CD4-positive, alpha-beta T cell treated with Interferon gamma for 1 hour (primary cell): ENCODE measurements around the gene EEF1AKMT3.

Source experiments
- DNase-seq: peaks from one replicate; pipeline ENCODE4 v3.0.0-alpha.2; 2020

EEF1AKMT3 gene

DNA sequence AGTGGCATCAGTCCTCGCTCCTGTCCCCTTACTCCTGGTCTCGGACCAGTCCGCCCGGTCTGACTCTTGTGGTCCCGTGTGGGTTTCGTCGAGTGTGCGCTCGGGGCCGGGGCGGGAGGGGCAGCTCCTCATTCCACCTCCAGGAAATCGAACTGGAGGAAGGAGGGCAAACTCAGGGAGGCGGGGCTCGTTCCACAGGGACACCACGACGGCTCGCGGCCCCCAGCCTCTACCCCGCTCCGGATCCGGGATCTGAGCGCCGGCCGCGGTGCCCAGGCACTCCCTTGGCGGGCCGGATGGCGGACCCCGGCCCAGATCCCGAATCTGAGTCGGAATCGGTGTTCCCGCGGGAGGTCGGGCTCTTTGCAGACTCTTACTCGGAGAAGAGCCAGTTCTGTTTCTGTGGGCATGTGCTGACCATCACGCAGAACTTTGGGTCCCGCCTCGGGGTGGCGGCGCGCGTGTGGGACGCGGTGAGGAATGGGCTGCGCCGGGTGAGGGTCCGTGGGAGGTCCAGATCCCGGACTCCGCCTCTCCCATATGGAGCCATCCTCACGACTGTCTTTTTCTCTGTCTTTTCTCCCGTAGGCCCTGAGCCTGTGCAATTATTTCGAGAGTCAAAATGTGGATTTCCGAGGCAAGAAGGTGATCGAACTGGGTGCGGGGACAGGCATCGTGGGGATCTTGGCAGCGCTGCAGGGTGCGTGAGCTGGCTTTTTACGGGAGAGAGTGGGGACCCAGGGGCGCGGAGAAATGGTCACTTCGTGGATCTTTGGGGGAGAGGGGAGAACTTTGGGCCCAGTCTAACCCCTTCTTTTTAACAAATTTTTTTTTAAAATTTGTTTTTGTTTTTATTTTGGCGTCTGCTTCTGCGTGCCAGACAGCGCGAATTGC is at the start of gene EEF1AKMT3:
EEF1AKMT3 (plus strand) TSS at position 186 of the 894 bp plus-strand sequence; CDS start at position 297, 111 bp downstream.
- DNase-seq = no peak

DNA sequence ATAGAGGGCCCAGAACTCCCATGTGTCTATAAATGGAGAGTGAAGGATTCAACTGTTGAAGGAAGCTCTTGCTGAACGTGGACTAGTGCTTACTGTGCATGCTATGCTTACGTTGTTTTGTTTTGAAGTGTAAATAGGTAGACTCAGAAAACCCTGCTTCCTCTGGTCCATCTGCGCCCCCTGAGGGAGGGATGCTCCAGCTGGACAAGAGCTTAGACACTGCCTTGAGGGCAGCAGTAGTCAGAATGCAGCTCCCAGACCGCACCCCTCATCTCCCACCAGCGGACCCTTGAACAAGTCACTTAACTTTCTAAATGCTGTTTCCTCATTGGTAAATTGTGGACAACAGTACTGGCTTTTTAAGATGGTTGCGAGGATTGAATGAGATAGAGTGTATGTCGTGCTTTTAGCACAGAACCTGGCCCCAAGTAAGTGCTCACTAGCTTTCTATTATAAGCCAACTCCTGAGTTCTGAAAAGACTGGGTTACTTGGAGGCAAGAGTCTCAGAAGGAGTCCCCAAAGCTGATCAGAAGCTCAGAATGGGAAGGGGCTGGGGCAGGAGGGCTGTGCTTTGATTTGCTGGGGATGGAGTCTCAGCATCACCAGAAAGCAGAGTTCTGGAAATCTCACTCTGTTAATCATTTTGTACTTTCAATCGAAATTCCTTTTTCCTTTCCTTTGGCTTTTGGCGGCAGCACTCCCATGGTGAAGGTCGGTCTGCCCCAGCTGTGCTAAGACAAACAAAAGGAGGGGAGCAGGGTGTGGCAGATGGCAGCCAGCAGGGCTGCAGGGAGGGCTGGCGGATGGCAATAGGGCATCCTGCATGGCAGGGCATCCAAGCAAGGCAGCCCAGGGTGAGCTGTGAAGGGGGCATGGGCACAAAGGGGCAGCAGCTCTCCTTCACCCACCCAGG is 49.4 kb upstream of the EEF1AKMT3 start:
- no peak for DNase-seq

DNA sequence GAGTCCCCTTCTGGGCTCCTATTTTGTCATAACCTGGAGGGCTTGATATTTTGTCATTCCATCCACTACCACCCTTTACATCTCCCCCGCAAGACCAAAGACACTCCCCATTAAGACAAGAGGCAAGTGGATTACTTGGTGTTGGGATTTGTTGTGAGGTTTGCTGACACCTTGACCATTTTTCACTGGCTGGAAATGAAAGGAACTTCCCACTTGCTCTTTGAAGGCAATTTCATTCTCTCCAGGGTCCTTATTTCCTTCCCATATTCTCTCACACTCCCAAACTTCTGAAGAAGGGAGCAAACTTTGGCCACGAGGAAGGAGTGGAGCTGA is 48.8 kb upstream of the EEF1AKMT3 start:
- DNase-seq = no peak

GRCh38 chr12:57724003-57724935 is 48.1 kb upstream of the EEF1AKMT3 start:
- no peak for DNase-seq

DNA sequence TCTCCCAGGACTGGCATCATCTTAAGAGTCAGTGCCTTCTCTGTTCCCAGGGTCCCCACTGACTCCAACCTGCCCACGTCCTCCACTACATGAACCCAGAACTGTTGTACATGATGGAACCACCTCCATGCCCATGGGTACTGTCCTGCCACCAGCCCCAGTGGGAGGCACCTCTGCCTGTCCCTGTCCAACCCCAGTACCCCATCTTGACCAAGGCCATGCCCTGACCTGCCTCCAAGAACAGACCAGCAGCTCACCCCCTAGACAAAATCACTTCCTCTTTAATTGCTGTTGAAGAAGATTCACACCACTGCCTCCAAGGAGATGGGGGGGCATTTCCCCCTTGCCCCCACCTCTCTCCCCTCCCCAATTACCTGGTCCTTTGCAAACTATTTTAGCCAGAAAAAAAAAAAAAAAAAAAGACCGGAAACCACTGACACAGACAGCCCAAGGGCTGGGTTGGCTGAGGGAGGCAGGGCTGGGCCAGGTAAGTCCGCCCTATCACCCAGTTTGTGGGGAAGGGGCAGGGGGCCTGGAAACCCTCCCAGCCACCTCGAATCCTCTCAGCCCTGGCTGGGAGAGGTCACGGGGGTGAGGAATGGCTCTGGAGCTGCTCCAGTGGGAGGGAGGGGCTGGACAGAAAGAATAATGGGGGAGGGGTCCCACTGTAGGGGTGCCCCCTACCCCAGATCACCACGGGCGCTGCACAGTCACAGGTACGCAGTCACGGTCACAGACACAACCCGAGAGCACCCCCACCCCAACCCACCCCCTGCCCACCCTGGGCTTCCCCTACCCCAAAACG is 47.3 kb upstream of the EEF1AKMT3 start:
- DNase-seq = no peak

GRCh38 chr12:57725851-57726150 is 46.6 kb upstream of the EEF1AKMT3 start:
- no peak for DNase-seq

DNA sequence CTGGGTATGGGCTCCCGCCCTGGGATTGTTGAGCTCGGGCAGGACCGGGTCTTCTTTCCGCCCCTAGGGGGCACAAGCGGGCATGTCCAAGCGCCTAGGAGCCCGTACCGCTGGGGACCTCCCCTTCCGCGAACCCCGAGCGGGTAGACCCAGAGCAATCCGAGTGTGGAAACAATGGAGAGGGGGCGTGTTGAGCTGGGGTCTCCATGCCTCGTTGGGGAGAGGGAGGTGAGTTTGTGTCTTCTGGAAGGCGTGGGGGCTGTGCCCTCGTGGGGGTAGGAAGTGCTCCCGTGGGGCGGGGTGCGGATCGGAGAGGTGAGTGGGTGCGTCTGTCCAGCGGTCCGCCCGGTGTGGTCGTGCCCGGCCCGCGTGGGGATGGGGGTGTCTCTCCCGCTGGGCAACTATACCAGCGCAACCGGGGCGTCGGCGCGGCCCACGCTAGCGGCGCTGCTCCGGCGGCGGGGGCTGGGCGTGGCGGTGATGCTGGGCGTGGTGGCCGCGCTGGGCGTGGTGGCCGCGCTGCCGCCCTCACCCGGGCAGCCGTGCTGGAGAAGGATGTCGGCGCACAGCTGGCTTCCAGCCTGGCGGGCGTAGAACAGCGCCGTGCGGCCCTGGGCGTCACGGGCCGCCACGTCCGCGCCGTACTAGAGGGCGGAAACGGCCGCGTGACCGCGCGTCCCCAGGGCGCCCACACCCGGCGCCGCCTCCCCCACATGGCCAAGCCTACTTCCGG is 46.1 kb upstream of the EEF1AKMT3 start:
- no peak for DNase-seq

DNA sequence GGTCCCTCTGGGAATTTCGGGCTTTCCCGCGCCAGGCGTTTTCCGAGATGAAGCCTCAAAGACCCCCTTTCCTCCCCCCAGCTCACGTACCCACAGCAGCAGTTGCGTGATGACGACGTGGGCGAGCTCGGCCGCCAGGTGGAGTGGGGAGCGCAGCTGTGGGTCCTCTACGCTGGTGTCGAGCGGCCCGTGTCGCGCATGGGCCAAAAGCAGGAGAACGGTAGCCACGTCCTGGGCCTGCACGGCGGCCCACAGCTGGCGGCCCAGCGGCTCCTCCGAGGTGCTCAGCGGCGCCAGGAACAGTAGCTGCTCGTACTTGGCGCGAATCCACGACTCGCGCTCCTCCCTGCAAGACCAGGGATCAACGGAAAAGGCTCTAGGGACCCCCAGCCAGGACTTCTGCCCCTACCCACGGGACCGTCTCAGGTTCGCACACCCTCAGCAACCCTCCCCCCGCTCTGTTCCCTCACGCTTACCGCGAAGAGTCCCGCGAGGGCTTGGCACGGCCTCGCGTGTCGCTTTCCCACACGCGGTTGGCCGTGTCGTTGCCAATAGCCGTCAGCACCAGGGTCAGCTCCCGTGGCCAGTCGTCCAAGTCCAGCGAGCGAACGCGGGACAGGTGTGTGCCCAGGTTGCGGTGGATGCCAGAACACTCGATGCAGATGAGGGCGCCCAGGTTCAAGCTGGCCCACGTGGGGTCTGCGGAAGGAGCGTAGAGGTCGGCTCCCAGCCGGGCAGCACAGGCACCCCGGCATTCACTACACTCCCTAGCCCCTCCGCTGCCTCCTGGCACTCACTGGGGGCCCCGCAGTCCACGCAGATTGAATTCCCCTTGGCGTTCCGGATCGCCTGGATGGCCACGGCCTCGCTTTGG is 45.3 kb upstream of the EEF1AKMT3 start:
- DNase-seq = no peak

GRCh38 chr12:57727758-57728395 is 44.5 kb upstream of the EEF1AKMT3 start:
- no peak for DNase-seq

- DNase-seq = no peak
These were observed 43.0 kb upstream of the EEF1AKMT3 start for GRCh38 chr12:57729321-57729844.

- DNase-seq = no peak
These were observed 41.9 kb upstream of the EEF1AKMT3 start for GRCh38 chr12:57730336-57731067.

- no peak for DNase-seq
These were observed 40.9 kb upstream of the EEF1AKMT3 start for GRCh38 chr12:57731411-57732080.

GRCh38 chr12:57732270-57732669 is 40.1 kb upstream of the EEF1AKMT3 start:
- DNase-seq = no peak

GRCh38 chr12:57732726-57733593 is 39.5 kb upstream of the EEF1AKMT3 start:
- DNase-seq = no peak

- DNase-seq = no peak
These were observed 38.5 kb upstream of the EEF1AKMT3 start for GRCh38 chr12:57733928-57734327.

DNA sequence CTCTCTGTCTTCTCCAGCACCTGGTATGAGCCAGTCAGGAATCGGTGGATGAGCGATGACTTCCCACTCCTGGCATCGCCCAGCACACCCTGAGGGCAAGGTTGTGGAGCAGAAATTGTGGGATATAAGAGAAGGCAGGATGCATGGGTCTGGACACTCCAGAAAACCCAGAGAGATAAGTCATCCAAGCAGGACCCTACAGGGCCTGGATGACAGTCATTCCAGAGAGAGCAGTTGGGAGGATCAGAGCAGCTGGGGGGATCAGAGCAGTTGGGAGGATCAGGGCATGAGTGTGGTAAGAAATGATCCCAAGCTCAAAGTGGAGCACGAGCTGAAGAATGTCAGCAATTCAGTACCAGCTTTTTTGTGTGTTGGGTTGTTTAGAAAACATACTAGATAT is 37.8 kb upstream of the EEF1AKMT3 start:
- no peak for DNase-seq

GRCh38 chr12:57735198-57735855 is 37.1 kb upstream of the EEF1AKMT3 start:
- no peak for DNase-seq
